Ishikawa (cell line): ENCODE data around the gene HOXA13.

Experiments
- CREB1 ChIP-seq: IDR thresholded peaks from 2 replicates; pipeline ENCODE4 v1.6.1; 2012; ENCODE audit warnings: low read depth
- EP300 ChIP-seq: IDR thresholded peaks from 2 replicates; pipeline ENCODE4 v1.6.1; 2012; ENCODE audit warnings: borderline replicate concordance
- MAX ChIP-seq: IDR thresholded peaks from 2 replicates; pipeline ENCODE4 v1.6.1; 2012
- REST ChIP-seq: IDR thresholded peaks from 2 replicates; pipeline ENCODE4 v1.6.1; 2012; ENCODE audit warnings: low read depth, mild to moderate bottlenecking
- TAF1 ChIP-seq: IDR thresholded peaks from 2 replicates; pipeline ENCODE4 v1.6.1; 2012; ENCODE audit warnings: low read depth, mild to moderate bottlenecking
- YY1 ChIP-seq: IDR thresholded peaks from 2 replicates; pipeline ENCODE4 v1.6.1; 2012; ENCODE audit warnings: low read depth

- TF ChIP-seq TAF1 = peak; percentile 31
- TF ChIP-seq CREB1 = no peak
- TF ChIP-seq MAX = peak; percentile 50
- TF ChIP-seq YY1 = no peak
- no peak for TF ChIP-seq EP300
- no peak for TF ChIP-seq REST
These were observed 43.9 kb downstream of the HOXA13 start for GRCh38 chr7:27155816-27156507.
